ENCODE measurements around the gene SHISA3. TPM values are rescaled to one million over a fixed set of nuclear protein-coding genes. Genes with fewer than 3 reads are reported as not detected.

SHISA3 gene
- total and polyA plus RNA-seq, 3 donors from 2014 or later = 0.81 to 1.6 TPM; not detected in 1

GRCh38 chr4:42352049-42352448 is 45.2 kb upstream of the SHISA3 start:
- no peak for TF ChIP-seq POLR2A (IDR thresholded peaks at IDR 0.05)
- TF ChIP-seq CTCF (IDR thresholded peaks at IDR 0.05) = no peak
- Histone ChIP-seq H3K4me3 (no peak overlapping the region), H3K4me1 (no peaks in the 10 kb centered on the region), H3K9me3 (no peaks in the 10 kb centered on the region), H3K36me3 (ENCODE audit: low read depth, missing control alignments) (no peaks in the 10 kb centered on the region), H3K27ac (no peak overlapping the region), H3K27me3 (no peaks in the 10 kb centered on the region)
- WGBS, 2 donors = 87 to 93% methylated on average over 3 of the region's 3 CpGs
- DNase-seq = no peak
- intact Hi-C loops (cut with DNase I; ENCODE audit: low total_unique reads) = no loop called here

- TF ChIP-seq CTCF (IDR thresholded peaks at IDR 0.05) (no peak), POLR2A (IDR thresholded peaks at IDR 0.05) (no peak)
- DNase-seq = no peak
- Histone ChIP-seq H3K36me3 (ENCODE audit: low read depth, missing control alignments) (no peaks in the 10 kb centered on the region), H3K27me3 (no peaks in the 10 kb centered on the region), H3K27ac (no peak overlapping the region), H3K9me3 (no peaks in the 10 kb centered on the region), H3K4me1 (no peaks in the 10 kb centered on the region), H3K4me3 (no peak overlapping the region)
- 85 to 91% methylated on average over 5 of the region's 5 CpGs for WGBS, 2 donors
- intact Hi-C loops (cut with DNase I; ENCODE audit: low total_unique reads) = no loop called here
Measured at GRCh38 chr4:42357325-42357724, 40.0 kb upstream of the SHISA3 start.

- WGBS, 2 donors = 31 to 44% methylated on average over 5 of the region's 5 CpGs
- no peak overlapping the region for H3K4me3 ChIP-seq
- no peaks in the 10 kb centered on the region for H3K4me1 ChIP-seq
- TF ChIP-seq CTCF (IDR thresholded peaks at IDR 0.05) (no peak), POLR2A (IDR thresholded peaks at IDR 0.05) (no peak)
- intact Hi-C loops (cut with DNase I; ENCODE audit: low total_unique reads) = loop anchor here (10.0 kb wide), 1 partner anchor 165 kb away; no protein-coding TSS in a partner anchor
- no peaks in the 10 kb centered on the region for H3K9me3 ChIP-seq
- no peaks in the 10 kb centered on the region for H3K27me3 ChIP-seq
- no peaks in the 10 kb centered on the region for H3K36me3 ChIP-seq (ENCODE audit: low read depth, missing control alignments)
- no peak for DNase-seq
- H3K27ac ChIP-seq = no peak overlapping the region
Measured at GRCh38 chr4:42359711-42360110, 37.6 kb upstream of the SHISA3 start.

- DNase-seq = no peak
- 56 to 60% methylated on average over 2 of the region's 2 CpGs for WGBS, 2 donors
- Histone ChIP-seq H3K4me3 (no peak overlapping the region), H3K27me3 (no peaks in the 10 kb centered on the region), H3K36me3 (ENCODE audit: low read depth, missing control alignments) (no peaks in the 10 kb centered on the region), H3K27ac (no peak overlapping the region), H3K4me1 (no peaks in the 10 kb centered on the region), H3K9me3 (no peaks in the 10 kb centered on the region)
- TF ChIP-seq POLR2A (IDR thresholded peaks at IDR 0.05) = no peak
- no peak for TF ChIP-seq CTCF (IDR thresholded peaks at IDR 0.05)
- intact Hi-C loops (cut with DNase I; ENCODE audit: low total_unique reads) = loop anchor here (10.0 kb wide), 1 partner anchor 165 kb away; no protein-coding TSS in a partner anchor
Measured at GRCh38 chr4:42360256-42360669, 37.0 kb upstream of the SHISA3 start.

GRCh38 chr4:42361456-42361855 is 35.8 kb upstream of the SHISA3 start:
- no peak for TF ChIP-seq CTCF (IDR thresholded peaks at IDR 0.05)
- no peak for TF ChIP-seq POLR2A (IDR thresholded peaks at IDR 0.05)
- Histone ChIP-seq H3K27me3 (no peaks in the 10 kb centered on the region), H3K4me3 (no peak overlapping the region), H3K36me3 (ENCODE audit: low read depth, missing control alignments) (no peaks in the 10 kb centered on the region), H3K4me1 (no peaks in the 10 kb centered on the region), H3K27ac (no peak overlapping the region), H3K9me3 (no peaks in the 10 kb centered on the region)
- intact Hi-C loops (cut with DNase I; ENCODE audit: low total_unique reads) = loop anchor here (10.0 kb wide), 1 partner anchor 163 kb away; no protein-coding TSS in a partner anchor
- 83 to 85% methylated on average over 6 to 8 of the region's 8 CpGs for WGBS, 2 donors
- no peak for DNase-seq
